GM10266 (cell line): ENCODE measurements around the gene JUP.

ENCODE experiments used
- DNase-seq: peaks from one replicate; pipeline ENCODE4 v3.0.0; 2012; ENCODE audit errors: extremely low spot score
- TF ChIP-seq, protein P1 (sequence below): IDR thresholded peaks from 2 replicates; pipeline ENCODE4 v1.5.1; 2012; ENCODE audit warnings: mild to moderate bottlenecking, low read depth; ENCODE audit not compliant: control insufficient read depth, insufficient read depth; ENCODE audit errors: missing control alignments

JUP gene

DNA sequence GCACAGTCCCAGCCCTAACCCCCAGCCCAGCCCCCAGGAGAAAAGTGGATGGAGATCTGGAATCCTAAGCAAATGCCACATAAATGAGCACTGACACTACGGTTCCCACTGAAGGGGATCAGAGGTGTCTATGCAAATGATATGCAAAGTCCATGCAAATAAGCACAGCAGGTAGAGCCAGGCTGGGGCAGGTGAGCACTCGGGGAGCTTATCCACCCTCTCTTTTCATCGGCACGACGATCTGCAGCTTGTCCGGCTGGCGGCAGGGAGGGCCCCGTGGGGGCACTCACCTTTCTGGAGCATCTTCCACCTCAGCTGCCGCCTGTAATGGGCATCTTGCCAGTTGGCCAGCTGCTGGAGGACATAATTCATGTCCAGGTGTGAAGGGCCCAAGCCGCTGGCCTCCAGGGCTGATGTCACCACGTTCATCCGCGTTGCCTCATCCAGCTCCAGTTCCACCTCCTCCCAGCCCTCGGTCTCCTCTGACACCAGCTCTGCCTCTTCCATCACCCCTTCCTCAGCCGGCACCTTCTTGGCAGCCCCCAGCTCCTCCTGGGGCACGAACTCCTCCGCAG, 61.9 kb downstream of the JUP start:
- TF ChIP-seq, protein P1, sequence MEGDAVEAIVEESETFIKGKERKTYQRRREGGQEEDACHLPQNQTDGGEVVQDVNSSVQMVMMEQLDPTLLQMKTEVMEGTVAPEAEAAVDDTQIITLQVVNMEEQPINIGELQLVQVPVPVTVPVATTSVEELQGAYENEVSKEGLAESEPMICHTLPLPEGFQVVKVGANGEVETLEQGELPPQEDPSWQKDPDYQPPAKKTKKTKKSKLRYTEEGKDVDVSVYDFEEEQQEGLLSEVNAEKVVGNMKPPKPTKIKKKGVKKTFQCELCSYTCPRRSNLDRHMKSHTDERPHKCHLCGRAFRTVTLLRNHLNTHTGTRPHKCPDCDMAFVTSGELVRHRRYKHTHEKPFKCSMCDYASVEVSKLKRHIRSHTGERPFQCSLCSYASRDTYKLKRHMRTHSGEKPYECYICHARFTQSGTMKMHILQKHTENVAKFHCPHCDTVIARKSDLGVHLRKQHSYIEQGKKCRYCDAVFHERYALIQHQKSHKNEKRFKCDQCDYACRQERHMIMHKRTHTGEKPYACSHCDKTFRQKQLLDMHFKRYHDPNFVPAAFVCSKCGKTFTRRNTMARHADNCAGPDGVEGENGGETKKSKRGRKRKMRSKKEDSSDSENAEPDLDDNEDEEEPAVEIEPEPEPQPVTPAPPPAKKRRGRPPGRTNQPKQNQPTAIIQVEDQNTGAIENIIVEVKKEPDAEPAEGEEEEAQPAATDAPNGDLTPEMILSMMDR: no peak
- no peak for DNase-seq

DNA sequence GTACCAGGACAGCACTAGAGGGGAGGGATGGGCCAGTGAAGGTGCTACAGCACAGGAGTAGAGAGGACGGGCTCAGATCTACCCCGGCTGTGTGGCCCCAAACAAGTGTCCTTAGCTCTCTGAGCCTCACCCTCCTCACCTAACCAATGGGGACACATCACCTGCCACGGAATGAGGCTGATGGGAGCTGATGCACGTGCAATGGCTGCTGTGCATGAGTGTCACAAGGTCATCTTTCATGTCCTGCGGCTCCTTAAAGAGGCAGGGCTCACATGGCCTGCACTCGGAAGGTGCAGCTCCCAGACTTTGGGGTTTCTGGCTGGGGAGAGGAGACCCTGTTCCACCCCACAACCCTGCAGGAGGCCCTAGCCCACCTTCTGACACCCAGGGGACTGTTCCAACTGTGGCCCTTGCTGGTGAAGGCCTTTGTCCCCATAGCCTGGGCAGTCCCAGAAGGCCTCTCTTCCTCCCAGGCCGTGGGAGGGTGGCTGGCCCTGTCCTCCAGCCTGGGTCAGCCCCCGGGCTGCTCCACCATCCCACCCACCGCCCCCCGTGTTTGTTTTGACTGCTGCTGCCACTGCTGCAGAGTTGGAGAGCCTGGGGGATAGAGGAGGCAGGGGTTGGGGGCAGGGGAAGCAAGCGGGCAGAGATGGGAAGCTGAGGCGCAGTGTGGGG, 62.6 kb downstream of the JUP start:
- no peak for DNase-seq
- TF ChIP-seq, protein P1: no peak

DNA sequence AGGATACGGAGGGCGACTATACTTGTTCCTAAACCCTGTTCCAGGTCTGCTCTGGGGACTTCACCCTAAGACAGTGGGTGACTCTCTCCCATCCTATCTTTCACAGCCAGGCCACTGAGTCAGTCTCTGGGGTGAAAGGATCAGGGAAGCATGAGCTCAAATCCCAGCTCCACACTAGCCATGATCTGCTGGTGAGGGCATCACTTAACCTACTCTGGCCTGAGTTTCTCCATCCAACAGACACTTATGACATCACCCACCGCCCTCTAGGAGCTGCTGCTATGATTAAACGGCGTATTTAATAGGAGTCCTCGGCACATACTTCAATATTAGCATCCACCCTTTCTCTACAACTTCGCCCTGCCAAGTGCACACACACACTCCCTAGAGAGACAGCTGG, 64.3 kb downstream of the JUP start:
- TF ChIP-seq, protein P1: no peak
- DNase-seq: no peak

DNA sequence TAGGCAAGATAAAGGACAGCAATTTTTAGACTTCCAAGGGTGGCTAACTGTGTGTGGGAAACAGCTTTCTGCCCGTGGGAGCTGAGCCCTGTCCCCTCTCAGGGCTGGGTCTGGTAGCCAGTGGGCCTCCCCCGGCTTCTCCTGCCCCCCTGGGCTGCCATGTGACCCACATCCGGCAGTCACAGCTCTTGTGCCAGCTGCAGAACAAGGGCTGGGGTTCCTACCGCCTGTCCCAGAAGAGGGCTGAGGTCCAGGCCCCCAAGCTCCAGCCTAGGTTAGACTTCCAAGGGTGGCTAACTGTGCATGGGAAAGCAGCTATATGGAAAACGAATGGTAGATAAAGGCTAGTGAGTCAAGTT, 68.2 kb downstream of the JUP start:
- DNase-seq: no peak
- TF ChIP-seq, protein P1: no peak

DNA sequence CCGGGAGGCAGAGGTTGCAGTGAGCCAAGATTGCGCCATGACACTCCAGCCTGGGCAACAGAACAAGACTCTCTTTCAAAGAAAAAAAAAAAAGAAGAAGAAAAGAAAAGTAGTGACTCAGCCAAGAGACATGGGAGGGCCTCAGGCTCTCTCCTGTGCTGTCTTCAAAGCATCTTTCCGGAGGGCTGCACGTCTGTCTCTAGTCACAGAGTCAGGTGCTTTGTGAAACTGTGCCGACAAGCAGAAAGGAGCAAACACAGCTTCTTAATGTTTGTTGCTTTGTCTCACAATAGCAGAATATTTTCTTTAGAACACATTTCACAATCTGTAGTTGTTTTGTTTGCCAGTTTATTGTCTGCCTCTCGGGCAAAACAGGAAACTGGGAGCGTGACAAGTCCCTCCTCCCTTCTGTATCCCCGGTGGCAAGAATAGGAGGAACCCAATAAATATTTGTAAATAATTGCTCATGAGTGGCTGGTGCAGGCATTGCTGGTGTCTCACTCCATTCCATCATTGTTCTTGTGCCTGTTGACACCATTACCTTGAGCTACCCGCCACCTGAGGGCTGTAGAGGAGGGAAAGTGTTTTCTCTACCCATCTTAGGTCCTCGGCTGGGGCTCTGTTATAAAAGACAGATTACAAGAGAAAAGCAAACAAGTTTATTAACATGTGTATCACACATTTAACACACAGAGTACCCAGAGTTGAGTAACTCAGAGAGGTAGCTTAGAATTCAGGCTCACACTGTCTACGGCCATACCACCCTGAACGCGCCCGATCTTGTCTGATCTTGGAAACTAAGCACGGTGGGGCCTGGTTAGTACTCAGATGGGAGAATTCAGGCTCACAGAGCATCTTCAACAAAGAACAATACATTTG, 68.9 kb downstream of the JUP start:
- TF ChIP-seq, protein P1: no peak
- no peak for DNase-seq

DNA sequence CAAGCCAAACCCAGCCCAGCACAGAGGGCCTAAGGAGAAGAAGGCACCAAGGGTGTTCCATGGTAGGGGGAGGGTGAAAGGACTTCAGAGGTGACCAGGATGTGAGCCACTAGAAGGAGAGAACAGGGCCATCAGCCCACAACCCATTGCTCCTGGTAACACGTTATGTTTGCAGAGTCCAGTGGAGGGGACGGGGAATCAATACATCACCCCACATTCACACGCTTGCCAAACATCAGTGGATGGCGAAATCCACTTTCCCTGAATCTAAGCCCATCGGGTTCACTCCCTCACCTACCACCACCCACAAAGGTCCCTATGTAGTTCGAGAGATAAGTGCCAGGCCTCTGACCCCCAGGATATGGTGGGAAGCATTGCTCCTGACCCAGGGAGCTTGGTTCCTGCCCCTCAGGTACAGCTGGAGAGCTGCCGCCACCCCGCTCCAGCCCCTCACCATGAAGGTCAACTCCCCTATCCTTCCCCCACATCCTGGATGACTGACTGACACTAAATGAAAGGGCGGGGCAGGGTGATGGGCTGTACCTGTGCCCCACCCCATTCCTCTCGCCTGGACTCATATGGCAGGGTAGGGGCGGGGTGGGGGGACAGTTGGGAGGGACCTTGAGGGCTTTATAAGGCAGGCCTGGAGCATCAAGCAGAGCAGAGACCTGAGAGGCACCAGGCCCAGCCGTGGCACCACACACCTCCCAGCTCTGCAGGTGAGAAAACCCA, 74.7 kb downstream of the JUP start, which contains the start of gene GAST:
Gene GAST (plus strand): TSS at position 663 of the 732 bp plus-strand sequence. CDS start 3,106 bp downstream, outside the sequence.
- TF ChIP-seq, protein P1: no peak
- no peak for DNase-seq
